Activated CD8-positive, alpha-beta memory T cell treated with anti-CD3 and anti-CD28 coated beads for 48 hours (primary cell): ENCODE results near the gene TERB2.
"Not testable (repeated sequence)": the region's sequence is repeated elsewhere in the genome, so short reads cannot be mapped to it uniquely, and the experiment has no call there.

Experiments used
- DNase-seq, 3 experiments: peaks; one replicate each; pipeline ENCODE4 v3.0.0-alpha.2; 2020; ENCODE audit warnings: low read depth in 2 of 3, low spot score in 2 of 3

The TERB2 gene

DNA sequence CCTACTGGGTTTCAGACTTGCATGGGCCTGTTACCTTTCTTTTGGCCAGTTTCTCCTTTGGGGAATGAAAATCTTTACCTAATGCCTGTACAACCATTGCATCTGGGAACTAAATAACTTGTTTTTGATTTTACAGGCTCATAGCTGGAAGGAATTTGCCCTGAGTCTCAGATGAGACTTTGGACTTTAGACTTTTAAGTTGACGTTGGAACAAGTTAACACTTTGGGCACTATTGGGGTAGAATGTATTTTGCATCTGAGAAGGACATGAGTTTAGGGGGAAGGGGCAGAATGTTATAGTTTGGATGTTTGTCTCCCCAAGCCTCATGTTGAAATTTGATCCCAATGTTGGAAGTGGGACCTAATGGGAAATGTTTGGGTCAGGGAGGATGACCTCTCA, 44.7 kb downstream of the TERB2 start:
- not testable (repeated sequence) for DNase-seq

- DNase-seq, result not testable (repeated sequence)
These were observed 47.4 kb downstream of the TERB2 start for GRCh38 chr15:45003731-45004410.

GRCh38 chr15:45004590-45005175, 48.2 kb downstream of the TERB2 start:
- DNase-seq, result not testable (repeated sequence)

DNA sequence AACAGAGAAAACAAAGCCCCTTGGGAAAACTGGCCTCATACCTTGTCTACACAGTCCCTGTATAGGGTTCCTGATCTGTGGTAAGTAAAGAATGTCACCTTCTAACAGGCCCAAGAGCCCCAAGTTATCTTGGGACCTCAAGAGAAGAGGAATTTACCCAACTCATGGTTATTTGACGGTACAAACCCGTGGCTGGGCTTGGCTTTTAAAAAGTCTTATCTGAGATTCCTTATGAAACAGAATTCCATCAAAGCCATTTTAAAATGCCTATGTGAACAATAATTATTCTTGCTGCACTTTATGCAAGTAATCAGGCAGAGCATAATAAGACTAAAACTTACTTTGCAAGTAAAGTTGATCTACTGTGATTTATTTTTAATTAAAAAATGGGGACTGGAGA, 52.6 kb downstream of the TERB2 start:
- DNase-seq, result no peak

DNA sequence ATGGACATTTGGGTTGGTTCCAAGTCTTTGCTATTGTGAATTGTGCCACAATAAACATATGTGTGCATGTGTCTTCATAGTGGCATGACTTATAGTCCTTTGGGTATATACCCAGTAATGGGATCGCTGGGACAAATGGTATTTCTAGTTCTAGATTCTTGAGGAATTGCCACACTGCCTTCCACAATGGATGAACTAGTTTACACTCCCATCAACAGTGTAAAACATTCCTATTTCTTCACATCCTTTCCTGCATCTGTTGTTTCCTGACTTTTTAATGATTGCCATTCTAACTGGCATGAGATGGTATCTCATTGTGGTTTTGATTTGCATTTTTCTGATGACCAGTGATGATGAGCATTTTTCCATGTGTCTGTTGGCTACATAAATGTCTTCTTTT, 58.6 kb downstream of the TERB2 start:
- not testable (repeated sequence) for DNase-seq

- DNase-seq, result not testable (repeated sequence)
These were observed 63.9 kb downstream of the TERB2 start for GRCh38 chr15:45020222-45020900.

DNA sequence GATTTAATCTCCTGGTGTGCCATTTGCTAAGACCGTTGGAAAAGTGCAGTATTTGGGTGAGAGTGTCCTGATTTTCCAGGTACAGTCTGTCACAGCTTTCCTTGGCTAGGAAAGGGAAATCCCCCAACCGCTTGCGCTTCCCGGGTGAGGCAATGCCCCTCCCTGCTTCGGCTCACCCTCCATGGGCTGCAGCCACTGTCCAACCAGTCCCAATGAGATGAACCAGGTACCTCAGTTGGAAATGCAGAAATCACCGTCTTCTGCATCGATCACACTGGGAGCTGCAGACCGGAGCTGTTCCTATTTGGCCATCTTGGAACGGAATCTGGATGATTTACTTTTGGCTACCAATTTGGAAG, 64.4 kb downstream of the TERB2 start:
- not testable (repeated sequence) for DNase-seq

DNA sequence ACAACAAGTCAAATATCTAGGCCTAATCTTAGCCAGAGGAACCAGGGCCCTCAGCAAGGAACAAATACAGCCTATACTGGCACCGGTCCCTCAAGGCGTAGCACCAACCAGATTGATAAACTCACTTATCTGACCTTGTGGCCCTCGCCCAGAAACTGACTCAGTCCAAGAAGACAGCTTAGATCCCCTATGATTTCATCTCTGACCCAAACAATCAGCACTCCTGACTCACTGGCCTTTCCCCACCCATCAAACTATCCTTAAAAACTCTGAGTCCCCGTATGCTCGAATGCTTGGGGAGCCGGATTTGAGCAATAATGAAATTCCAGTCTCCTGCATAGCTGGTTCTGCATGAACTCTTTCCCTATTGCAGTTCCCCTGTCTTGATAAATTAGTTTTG, 64.9 kb downstream of the TERB2 start:
- no peak for DNase-seq

GRCh38 chr15:45022871-45023658, 66.6 kb downstream of the TERB2 start, which contains the start of gene SORD:
Gene SORD (plus strand): TSS chr15:45023195. CDS start chr15:45023284, 89 bp downstream.
- peak; percentile 74 to 86 (median 76) for DNase-seq

GRCh38 chr15:45023659-45024225, 67.3 kb downstream of the TERB2 start:
- DNase-seq, result no peak

- not testable (repeated sequence) for DNase-seq
These were observed 68.2 kb downstream of the TERB2 start for GRCh38 chr15:45024649-45025048.

DNA sequence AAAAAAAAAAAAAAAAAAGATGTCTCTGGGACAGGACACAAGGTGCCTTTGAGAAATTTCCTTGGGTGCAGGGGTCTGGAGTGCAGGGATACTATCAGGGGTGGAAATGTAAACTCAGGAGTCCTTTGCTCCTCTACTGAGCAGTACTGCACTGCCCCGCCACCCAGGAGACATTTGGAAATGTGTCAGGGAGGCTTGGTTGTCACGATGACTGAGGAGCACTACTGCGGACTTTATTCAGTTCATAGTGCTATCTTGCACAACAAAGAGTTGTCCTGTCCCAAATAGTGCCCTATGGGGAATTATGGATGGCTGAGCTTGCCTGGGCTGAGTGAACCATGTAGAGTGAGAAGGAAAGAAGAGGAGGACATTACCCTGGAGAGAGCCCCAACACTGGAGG, 69.1 kb downstream of the TERB2 start:
- DNase-seq, result not testable (repeated sequence)

- DNase-seq, result no peak
These were observed 70.2 kb downstream of the TERB2 start for GRCh38 chr15:45026651-45027190.

GRCh38 chr15:45027220-45027619, 70.7 kb downstream of the TERB2 start:
- DNase-seq, result no peak
